UCSD-AML1 (cell line): ENCODE data around the gene UBE2N.
A peak's percentile ranks its signal among the peaks of the same experiment; 100 is the strongest.
"Not testable (repeated sequence)": the region's sequence is repeated elsewhere in the genome, so short reads cannot be mapped to it uniquely, and the experiment has no call there.

ENCODE experiments used
- DNase-seq: peaks from one replicate; lab custom pipeline; 2025; ENCODE audit not compliant: unreplicated experiment; lab: John Stamatoyannopoulos, UW

UBE2N gene

DNA sequence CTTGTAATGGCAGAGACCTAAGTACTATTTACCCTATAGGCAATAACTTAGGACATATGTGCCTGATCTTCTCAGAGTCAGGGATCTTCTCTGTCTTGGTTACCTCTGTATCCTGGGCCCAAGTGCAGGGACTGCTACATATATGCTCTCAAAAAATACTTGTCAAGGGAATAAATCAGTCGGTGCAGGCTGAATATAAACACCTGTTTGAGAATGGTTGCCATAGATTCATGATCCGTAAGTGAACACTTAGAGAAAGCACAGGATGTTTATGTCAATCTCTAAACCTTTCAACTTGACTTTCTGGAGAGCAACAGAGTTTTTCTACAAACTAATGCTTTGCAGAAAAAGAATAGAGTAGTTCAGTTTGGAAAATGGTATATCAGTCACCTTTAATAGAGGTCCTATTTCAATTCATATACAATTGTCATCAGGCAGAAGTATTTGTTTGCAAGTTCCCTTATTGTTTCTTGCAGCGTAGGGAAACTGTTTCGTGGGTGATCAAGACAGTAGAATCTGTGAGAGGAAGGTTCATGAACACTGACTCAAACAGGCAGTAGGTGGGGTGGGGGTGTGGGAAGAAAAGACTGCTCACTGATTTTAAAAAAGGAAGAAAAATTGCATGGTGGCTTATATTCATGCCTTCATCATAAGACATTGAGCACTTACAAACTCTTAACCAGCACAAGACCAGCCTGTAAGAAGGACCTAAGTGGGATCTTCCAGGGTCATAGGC lies 6.0 kb upstream of the UBE2N start:
- no peak for DNase-seq

GRCh38 chr12:93443576-93443975 lies 1.8 kb upstream of the UBE2N start:
- DNase-seq, result no peak

- no peak for DNase-seq
Observed at GRCh38 chr12:93442411-93443340, 929 bp upstream of the UBE2N start.

- peak; percentile 37 for DNase-seq
Observed at GRCh38 chr12:93441081-93441616, 598 bp downstream of the UBE2N start.

- no peak for DNase-seq
Observed at GRCh38 chr12:93440043-93440835, 1.5 kb downstream of the UBE2N start.

DNA sequence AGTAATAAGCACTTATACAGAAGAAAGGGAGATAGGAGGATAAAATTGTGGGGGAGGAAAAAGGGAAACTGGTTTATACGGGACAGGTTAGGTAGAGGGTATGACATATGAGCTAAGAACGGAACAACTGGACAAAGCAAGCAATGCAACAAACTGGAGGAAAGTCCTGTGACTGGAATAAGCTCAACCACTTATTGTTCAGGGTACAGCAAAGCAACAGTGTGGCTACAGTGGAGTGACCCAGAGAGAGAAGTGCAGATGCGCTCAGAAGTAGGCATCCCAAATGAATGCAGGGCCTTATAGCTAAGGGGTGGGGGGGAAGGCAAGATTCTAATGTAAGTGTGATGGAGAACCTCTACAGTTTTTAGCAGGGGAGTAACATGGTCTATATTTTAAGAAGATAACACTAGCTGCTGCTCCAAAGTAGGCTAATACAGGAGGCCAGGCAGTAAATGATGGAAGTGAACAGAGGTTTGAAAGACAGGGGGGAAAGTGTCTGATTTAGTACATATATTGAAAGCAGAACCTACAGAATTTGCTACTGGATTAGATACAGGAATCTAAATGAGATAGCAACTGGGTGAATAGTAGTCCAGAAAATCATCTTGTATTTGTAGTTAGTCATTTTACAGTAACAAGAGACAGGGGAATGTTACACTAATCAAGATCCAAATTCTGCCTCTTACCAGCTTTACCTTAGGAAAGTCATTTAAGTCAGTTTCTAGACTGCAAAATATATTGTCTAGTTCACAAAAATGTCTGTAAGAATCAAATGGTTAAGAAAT lies 3.3 kb downstream of the UBE2N start:
- no peak for DNase-seq

GRCh38 chr12:93434256-93434865 lies 7.4 kb downstream of the UBE2N start:
- DNase-seq, result no peak

DNA sequence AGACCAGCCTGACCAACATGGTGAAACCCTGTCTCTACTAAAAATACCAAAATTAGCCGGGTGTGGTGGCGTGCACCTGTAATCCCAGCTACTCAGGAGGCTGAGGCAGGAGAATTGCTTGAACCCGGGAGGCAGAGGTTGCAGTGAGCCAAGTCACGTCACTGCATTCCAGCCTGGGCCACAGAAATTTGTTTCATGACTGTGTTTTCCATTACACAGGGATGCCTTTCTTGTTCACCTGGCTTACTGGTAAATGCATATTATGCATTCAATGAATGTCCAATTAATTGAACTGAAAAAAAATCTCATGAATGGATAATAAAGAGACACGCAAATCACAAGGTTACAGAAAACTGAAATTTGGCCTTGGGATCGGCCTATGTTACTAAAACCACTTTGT lies 9.7 kb downstream of the UBE2N start:
- DNase-seq, result not testable (repeated sequence)

- DNase-seq, result no peak
Observed at GRCh38 chr12:93430280-93430679, 11.5 kb downstream of the UBE2N start.

GRCh38 chr12:93429852-93430251 lies 11.9 kb downstream of the UBE2N start:
- DNase-seq, result no peak

- no peak for DNase-seq
Observed at GRCh38 chr12:93429448-93429847, 12.3 kb downstream of the UBE2N start.

- DNase-seq, result no peak
Observed at GRCh38 chr12:93427779-93428564, 13.8 kb downstream of the UBE2N start.

GRCh38 chr12:93426412-93426805 lies 15.3 kb downstream of the UBE2N start:
- DNase-seq, result no peak

GRCh38 chr12:93425736-93426411 lies 15.9 kb downstream of the UBE2N start:
- no peak for DNase-seq

DNA sequence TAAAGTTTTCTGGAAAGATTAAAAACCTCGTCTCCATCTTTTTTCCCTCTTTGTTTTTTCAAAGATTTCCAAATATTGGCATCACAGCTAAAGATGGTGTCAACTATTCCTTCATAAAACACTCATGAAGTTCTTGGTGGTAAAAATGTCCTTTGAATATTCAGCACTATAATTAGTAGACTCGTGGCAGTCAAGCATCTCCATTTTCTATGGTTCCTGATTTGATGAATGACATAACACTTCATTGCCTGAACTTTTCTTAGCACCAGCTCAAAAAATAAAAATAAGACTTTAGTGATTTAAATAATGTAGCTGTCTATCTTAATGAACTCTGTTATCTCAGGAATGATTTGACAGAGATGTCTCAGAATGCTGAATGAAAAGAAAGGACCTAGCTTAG lies 19.7 kb downstream of the UBE2N start:
- DNase-seq, result no peak

DNA sequence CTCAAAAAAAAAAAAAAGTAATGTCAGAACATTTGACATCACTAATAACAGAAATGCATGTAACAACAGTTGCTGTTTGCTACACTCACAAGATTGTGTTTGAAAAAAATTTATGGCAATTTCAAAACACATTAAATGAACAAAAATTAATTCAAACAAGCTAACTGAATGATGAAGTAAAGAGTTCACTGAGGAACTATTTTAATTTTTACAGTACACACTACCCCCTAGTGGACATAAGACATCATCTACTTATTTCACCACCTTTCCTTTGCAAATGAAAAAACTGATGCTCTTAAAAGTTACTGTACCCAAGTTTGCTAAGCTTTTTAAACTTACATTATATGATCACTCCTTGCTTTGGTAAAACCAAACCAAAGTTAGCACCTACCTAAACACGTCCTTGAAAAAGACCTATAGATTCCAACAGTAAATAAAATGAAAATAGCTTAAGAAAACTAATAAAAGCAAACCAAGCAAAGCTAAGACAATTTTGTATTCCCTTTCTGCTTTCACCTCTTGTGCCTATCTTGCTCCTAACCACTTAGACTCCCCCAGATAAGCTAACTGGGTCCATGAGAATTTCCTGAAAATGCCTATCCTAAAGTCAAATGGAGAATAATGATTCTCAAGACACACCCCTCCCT lies 22.2 kb downstream of the UBE2N start:
- DNase-seq, result no peak

DNA sequence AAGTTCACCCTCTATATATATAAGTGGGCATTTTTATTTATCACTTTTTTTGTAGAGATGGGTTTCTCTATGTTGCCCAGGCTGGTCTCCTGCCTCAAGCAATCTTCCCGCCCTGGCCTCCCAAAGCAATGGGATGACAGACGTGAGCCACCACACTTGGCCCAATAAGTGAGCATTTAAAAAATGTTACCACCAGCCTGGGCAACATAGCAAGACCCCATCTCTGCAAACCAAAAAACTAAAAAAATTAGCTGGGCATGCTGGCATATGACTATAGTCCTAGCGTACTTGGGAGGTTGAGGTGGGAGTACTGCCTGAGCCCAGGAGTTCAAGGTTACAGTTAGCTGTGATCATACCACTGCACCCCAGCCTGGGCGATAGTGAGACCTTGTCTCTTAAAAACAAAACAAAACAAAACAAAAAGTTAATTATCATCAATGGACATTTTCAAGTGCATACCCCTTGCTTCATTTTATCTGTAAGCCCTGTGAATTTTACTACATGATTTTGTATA lies 23.7 kb downstream of the UBE2N start:
- no peak for DNase-seq
